ENCODE measurements around the gene CPE.
"Not testable (repeated sequence)": the region's sequence is repeated elsewhere in the genome, so short reads cannot be mapped to it uniquely, and the experiment has no call there.

Gene CPE

DNA sequence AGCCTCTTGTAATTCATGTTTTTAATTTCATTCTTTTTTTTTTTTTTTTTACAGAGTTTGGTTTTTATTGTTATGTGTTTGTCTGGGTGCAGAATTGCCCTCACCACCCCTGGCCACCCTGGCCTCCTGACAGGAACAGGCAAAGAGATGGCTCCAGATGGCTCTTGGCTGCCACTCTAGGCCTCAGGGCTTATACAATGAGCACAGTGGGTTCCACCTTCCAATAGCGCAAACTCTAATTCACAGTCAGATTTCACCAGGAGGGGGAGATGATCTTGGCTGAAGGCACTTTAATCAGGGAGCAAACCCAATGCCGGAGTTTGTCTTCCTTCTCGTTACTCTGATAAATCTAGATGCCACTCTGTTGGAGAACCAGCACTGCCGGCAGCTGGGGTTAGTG lies 24.8 kb downstream of the CPE start:
- DNase-seq (ENCODE audit: low spot score): no peak

- no peak for DNase-seq (ENCODE audit: low spot score)
Observed at GRCh38 chr4:165404080-165404479, 25.3 kb downstream of the CPE start.

DNA sequence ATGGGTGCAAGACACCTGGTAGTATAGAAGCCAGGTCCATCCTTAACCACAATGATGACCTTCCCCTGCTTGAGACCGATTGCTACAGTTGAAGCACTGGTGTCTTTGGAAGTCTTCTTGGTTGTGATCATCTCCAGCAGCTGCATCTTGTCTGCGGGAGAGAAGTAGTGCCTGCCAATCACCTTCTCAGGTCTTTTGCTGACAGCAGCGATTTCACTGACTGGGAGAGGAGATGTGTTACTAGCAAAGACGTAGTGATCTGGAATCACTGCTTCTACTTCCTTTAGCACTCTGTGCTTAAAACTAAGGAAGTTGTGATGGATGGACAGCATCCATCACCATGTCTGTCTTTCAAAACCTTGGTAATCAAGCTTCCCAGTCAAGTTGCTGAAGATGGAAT lies 25.9 kb downstream of the CPE start:
- DNase-seq (ENCODE audit: low spot score): no peak

- DNase-seq (ENCODE audit: low spot score): no peak
Observed at GRCh38 chr4:165410214-165410613, 31.4 kb downstream of the CPE start.

GRCh38 chr4:165415910-165416309 lies 37.1 kb downstream of the CPE start:
- no peak for DNase-seq (ENCODE audit: low spot score)

DNA sequence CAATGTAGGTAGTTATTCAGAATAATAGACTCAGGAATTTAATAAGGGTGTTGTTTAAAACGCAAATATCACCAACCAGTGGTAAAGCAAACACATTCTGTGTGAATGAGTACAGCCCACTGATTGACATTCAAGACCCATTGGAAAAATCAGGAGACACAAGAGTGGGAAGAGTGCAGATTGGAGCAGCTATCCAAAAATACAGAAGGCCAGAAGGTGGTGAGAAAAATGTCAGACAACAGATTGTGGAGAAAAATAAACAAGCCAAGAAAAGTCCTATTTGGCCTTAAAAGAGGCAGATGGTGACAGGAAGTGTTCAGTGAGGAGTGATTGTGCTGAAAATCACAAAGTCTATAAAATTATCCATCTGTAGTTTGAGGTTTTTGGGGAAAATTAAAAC lies 39.3 kb downstream of the CPE start:
- DNase-seq (ENCODE audit: low spot score): no peak

DNA sequence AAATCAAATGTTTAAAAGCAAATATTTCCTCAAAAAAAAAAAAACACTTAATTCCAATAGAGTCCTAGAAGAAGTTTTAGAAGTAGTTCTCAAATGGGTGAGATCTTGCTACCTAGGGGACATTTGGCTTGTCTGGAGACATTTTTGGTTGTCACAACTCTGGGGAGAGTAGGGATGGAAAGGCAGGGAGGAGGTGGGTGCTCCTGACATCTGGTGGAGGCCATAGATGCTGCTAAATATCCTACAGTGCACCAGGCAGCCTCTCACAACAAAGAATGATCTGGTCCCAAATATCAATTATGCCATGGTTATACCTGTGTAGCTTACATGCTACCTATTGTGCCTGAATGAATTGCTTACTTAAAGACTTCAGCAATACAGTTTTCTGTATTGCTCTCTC lies 46.8 kb downstream of the CPE start:
- DNase-seq (ENCODE audit: low spot score): no peak

- DNase-seq (ENCODE audit: low spot score): no peak
Observed at GRCh38 chr4:165426331-165426730, 47.5 kb downstream of the CPE start.

DNA sequence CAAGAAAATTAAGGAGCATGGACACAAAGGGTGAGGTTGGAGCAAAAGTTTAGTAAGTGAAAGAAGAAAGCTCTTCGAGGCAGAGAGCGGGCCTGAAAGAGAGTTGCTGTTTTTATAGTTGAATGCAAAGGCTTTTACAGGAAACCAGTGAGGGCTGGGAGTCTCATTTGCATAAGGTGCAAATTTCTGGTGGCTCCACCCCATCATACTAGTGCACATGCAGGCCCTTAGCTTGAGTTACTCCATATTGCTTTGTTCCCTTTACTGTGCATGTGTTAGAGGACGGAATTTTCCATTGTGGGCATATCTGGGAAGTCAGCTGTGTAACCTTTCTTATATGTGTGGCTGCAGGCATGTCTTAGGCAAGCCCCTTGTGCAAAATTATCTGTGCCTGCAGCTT lies 48.0 kb downstream of the CPE start:
- no peak for DNase-seq (ENCODE audit: low spot score)

DNA sequence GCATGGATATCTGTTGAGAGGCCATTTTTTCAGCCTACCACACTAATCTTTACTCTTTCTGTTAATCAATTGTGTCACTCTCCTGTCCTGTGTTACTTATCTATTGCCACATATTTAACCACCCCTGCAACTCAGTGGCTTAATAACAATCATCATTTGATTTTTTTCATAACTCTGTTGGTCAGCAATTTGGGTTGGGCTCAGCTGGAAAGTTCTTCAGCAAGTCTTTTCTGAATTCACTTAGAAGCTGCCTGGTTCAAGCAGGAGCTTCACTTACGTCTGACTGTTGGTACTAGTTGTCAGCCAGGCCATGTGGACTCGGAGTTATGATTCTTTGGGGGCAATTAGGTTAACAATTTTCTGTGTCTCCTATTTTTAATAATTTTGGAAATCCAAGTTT lies 50.1 kb downstream of the CPE start:
- DNase-seq (ENCODE audit: low spot score): no peak

DNA sequence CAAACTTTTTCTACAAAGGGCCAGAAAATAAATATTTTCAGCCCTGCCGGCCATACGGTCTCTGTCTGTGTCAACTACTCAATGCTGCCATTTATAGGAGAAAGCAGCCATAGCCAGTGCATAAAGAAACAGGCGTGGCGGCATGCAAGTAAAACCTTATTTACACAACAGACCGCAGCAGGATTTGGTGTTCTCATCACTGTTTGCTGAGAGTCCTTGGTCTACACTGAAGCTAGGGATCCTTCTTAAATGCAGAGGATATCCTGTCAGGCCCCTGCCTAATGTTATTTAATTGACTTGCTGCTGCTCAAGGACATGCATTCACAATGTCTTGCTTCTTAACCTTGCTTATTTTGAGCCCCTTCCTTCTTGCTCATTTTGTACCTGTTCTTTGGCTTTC lies 54.7 kb downstream of the CPE start:
- no peak for DNase-seq (ENCODE audit: low spot score)

DNA sequence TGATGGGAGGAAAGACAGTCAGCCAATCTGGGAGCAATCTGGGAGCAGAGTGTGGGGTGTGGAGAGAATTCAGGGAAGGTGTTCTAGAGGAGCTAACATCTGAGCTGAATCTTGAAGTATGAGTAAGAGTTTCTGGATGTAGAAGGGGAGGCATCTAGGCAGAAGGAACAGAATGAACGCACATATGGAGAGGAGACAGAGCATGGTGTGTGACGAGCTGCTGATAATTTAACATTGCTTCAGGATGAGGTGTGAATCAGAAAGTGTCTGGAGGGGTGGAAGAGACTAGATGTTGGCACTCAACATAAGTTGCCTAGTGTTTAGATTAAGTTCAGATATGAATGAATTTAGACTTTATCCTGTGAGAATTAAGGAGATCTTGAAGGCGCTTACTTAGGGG lies 58.9 kb downstream of the CPE start:
- no peak for DNase-seq (ENCODE audit: low spot score)

DNA sequence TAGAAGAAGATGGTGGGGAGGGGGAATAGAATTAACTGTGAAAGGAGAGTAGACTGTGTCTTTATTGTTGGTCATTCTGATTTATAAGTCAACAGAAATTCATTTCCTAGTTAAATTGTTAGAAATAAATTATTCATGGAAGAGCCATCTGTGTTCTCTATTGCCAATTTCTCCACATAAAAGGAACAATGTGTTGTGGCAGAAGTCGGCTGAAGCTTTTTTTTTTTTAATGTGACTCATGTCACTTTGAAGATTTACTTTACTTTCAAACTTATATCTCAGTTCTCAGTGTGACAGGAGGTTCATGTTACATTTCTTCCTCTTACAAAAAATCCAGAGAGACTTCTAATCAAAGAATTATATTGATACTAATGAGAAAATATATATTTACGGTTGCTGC lies 60.5 kb downstream of the CPE start:
- no peak for DNase-seq (ENCODE audit: low spot score)

DNA sequence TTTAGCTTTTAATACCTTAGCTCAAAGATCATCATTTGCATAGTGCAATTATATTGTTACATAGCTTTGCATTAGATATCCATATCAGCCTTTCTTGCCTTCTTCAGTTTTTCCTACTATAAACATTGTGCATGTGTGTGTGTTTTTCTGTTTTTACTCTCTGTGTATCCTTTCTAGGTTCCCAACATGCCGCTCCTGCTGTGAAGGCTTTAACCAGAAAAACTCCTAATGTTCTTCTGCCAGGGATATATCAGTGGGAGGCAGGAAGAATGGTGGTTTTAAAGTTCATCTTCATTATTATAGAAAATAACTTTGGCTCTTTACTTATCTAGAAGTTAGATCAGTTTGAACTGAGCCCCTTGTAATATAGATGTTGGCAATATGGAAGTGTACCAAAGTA lies 61.2 kb downstream of the CPE start:
- no peak for DNase-seq (ENCODE audit: low spot score)

GRCh38 chr4:165440415-165441158 lies 61.8 kb downstream of the CPE start:
- no peak for DNase-seq (ENCODE audit: low spot score)

DNA sequence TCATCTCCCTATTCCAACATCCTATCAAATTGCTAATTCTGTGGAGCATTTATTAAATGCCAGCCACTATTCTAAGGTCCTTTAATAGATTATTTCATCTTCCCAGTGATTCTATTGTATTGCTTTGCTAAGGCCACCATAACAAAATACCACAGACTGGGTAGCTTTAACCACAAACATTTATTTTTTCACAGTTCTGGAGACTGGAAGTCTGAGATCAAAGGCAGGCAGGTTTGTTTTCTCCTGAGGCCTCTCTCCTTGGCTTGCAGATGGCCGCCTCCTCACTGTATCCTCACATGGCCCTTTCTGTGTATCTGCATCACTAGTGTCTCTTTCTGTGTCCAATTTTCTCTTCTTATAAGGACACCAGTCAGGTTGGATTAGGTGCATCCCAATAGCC lies 64.5 kb downstream of the CPE start:
- no peak for DNase-seq (ENCODE audit: low spot score)

DNA sequence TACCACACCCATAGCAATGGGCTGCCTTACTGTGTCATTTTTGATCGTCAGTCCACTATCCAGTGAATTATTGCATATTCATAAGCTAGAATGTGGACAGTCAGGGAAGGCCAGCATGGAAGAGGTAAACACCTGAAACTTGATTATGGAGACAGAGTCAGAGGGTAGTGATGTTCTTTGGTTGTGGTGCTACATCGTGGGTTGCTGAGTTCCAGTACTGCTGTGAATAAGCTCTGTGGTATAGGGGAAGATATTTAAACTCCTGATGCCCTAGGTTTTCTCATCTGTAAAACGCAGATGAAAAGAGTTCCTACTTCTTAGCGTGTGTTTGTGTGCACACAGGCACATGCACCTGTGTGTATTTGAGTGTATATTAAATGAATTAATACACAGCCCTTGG lies 69.9 kb downstream of the CPE start:
- no peak for DNase-seq (ENCODE audit: low spot score)

DNA sequence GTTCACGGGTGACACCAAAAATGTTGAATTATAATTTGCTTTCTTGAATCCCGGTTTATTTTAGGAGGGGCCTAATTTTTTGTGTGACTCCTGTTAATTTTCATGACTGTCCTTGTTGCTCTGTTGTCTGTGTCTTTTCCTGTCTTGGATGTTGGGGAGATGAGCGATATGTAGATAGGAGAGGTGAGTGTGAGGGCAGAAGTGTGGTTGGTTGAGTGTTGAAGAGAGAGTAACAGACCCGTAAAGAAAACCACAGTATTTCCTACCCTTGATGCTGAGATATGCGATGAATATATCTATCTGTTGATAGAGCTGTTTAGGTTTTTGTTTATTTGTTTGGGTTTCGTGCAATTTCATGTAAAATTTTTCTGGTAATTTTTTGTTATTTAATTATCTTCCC lies 70.5 kb downstream of the CPE start:
- DNase-seq (ENCODE audit: low spot score): no peak

GRCh38 chr4:165450871-165451270 lies 72.1 kb downstream of the CPE start:
- DNase-seq (ENCODE audit: low spot score): no peak

GRCh38 chr4:165453140-165453539 lies 74.3 kb downstream of the CPE start:
- not testable (repeated sequence) for DNase-seq (ENCODE audit: low spot score)

DNA sequence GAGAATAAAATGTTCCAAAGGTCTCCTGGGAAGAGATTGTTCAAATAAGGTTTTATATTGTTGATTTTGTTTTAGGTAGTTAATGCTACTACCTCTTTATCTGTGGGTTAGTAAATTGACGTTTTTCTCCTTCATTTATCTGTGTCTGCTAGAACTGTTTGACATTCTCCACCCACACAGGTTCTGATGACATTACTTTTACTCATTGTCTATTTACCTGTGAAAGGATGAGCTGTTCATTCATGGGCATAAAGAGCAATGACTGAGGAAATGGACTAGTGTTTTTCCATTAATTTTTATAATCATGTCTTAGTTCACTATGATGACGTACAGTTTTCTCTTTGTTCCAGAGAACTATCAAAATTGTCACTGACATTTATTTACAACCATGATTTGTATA lies 75.6 kb downstream of the CPE start:
- DNase-seq (ENCODE audit: low spot score): no peak

DNA sequence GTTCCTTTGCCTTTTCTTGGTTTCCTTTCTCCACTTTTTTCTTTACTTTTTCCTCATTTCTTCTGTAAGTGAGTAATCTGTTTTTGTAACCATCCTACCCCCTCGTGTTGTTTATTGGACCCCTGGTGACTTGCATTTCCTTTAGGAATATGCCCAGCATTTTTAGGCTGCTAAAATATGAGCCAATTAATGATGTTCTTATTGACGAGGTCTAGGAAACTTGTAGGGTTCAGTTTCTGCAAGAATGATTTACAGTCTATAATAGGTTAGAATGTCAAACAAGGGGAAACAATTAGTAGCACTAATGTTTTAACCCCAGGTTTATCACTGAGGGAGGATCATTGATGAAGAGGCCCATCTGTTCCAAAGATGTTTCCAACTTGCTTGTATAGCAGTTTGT lies 79.0 kb downstream of the CPE start:
- no peak for DNase-seq (ENCODE audit: low spot score)

DNA sequence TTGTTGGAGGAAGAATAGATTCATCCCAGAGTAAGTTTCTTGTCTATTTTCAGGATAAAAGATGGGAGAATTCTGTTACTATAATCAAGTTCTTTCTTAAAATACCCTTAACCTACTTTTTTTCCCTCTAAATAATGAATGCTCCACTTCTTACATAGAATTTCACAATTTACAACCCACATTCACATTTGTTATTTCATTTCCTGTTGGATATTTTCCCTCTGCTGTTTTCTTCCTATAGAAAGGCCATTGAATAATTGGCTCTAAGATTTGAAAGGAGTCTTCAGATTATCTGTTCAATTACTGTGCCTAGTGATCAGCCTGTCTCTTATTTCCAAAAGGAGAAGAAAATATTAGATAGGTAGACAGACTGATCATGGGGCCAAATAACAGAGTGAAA lies 79.7 kb downstream of the CPE start:
- DNase-seq (ENCODE audit: low spot score): no peak

DNA sequence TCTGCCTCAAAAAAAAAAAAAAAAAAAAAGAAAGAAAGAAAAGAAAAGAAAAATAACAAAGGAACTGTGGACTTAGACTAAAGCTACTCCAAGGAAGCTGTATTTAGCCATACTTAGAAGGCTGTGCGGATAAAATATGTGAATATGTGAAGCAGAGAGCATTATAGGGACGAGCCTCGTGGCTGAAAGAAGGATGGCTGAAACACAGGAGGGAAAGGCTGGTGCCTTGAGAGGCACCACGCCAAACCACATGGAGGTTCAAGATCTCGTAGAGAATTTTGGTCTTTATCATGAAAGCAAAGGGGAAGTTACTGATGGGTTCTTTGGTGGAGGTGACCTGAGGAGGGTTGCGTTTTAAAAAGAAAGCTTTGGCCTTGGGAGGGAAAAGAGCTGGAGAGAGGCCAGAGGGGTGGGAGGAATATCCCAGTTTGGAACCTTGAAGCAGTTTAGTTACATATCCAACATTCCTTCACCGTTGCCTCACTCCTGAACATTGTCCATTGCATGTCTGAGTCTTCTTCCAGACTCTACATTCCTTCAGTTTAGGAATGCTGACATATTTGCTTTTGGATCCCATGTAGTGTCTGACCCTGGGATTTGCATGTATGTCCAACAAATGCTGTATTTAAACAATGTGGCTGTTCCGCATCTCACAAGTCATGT lies 82.5 kb downstream of the CPE start:
- DNase-seq (ENCODE audit: low spot score): no peak

Data from hematopoietic multipotent progenitor cell treated with erythropoietin and hydrocortisone succinate and interleukin-3 and kit ligand, for 17 days (in vitro differentiated cells).